K562 (cell line): ENCODE data around the gene GPR108. TPM values are rescaled to one million over a fixed set of nuclear protein-coding genes. Genes with fewer than 3 reads are reported as not detected.

Source experiments
- ATAC-seq: fragments of 200-7000 bp; cut with Tn5 transposase; 3 replicates; pipeline ENCODE4 v1.9.1; 2020; ENCODE audit warnings: moderate library complexity
- BruUV-seq: library from RNA; stranded (reverse); fragments of 400-500 nt; replicated peaks from 2 replicates; lab custom pipeline; 2021; lab: Mats Ljungman, UMichigan
- CTCF ChIA-PET: fragments of 300-600 bp; formaldehyde crosslinking; extraction: SDS; loops from one replicate; lab custom pipeline; 2021; ENCODE audit warnings: low intra/inter-chr PET ratio; lab: Yijun Ruan, JAX
- POLR2A ChIA-PET: fragments of 300-600, 350-650 bp; sonication (Branson Sonifier 250); formaldehyde crosslinking; extraction: SDS; loops from one replicate; lab custom pipeline; 2021; ENCODE audit warnings: antibody characterized with exemption, inconsistent platforms; lab: Yijun Ruan, JAX
- DNase-seq, 4 experiments: peaks; one replicate each; pipeline versions ENCODE4 v3.0.0 to v3.0.0-alpha.2; 2011 to 2018; ENCODE audit warnings: low spot score in 3 of 4, mixed read lengths in 3 of 4; ENCODE audit errors: extremely low read depth in 1 of 4
- FAIRE-seq: peaks from 2 replicates; lab custom pipeline; 2011; peaks lifted over from hg19 to GRCh38; lab: Jason Lieb, UNC
- H2AFZ ChIP-seq: 2 replicates; pipeline ENCODE4 v1.6.0; 2011; ENCODE audit warnings: low read depth, low read length, control low read depth, inconsistent platforms
- H3K27ac ChIP-seq: fragments of 200-600 bp; 3 replicates; pipeline ENCODE4 v1.8.0; 2011; ENCODE audit warnings: low read depth, mild to moderate bottlenecking, control low read depth, inconsistent platforms, low read length, moderate library complexity, mixed read lengths; ENCODE audit errors: extremely low read depth
- H3K27me3 ChIP-seq, 2 experiments: fragments of 300-600 bp in 1 of 2; 2 replicates in 1 of 2; 3 replicates in 1 of 2; pipeline versions ENCODE4 v1.6.0 to v1.8.0; 2011; ENCODE audit warnings: inconsistent platforms in 2 of 2, low read length in 2 of 2, mild to moderate bottlenecking in 1 of 2, mixed read lengths in 1 of 2, moderate library complexity in 1 of 2; ENCODE audit not compliant: control insufficient read depth in 2 of 2, insufficient read depth in 2 of 2
- H3K36me3 ChIP-seq: fragments of 300-600 bp; 3 replicates; pipeline ENCODE4 v1.8.0; 2011; ENCODE audit warnings: mild to moderate bottlenecking, low read length, inconsistent platforms; ENCODE audit not compliant: control insufficient read depth, insufficient read depth
- H3K4me1 ChIP-seq, 2 experiments: fragments of 200-600 bp in 1 of 2; replicated peaks in 1 of 2; 2 replicates in 1 of 2; 3 replicates in 1 of 2; pipeline versions ENCODE4 v1.5.1 to v1.8.0; 2011; ENCODE audit warnings: inconsistent platforms in 2 of 2, low read length in 2 of 2, mild to moderate bottlenecking in 1 of 2, mixed read lengths in 1 of 2, moderate library complexity in 1 of 2; ENCODE audit not compliant: control insufficient read depth in 2 of 2, insufficient read depth in 2 of 2
- H3K4me2 ChIP-seq: 2 replicates; pipeline ENCODE4 v1.6.1; 2011; ENCODE audit warnings: low read length, control low read depth, inconsistent platforms, mixed read lengths; ENCODE audit not compliant: insufficient read depth
- H3K4me3 ChIP-seq: fragments of 200-600 bp; sonication (generic), shearing (Covaris generic); 2 replicates; pipeline ENCODE4 v1.5.1; 2016; ENCODE audit warnings: control low read depth, inconsistent platforms
- H3K79me2 ChIP-seq: fragments of 200-600 bp; 3 replicates; pipeline ENCODE4 v1.8.0; 2011; ENCODE audit warnings: low read length, inconsistent platforms; ENCODE audit not compliant: control insufficient read depth, insufficient read depth
- H3K9ac ChIP-seq, 2 experiments: 2 replicates each; pipeline versions ENCODE4 v1.6.0 to v1.6.1; 2011; ENCODE audit warnings: low read depth in 2 of 2, low read length in 2 of 2, control low read depth in 1 of 2, inconsistent platforms in 1 of 2, mild to moderate bottlenecking in 1 of 2, mixed read lengths in 1 of 2; ENCODE audit not compliant: insufficient read depth in 1 of 2
- H3K9me1 ChIP-seq: one replicate; pipeline ENCODE4 v1.6.0; 2011; ENCODE audit warnings: inconsistent platforms, mild to moderate bottlenecking, low read length, moderate library complexity; ENCODE audit not compliant: control insufficient read depth, insufficient read depth
- H3K9me3 ChIP-seq: replicated peaks from 2 replicates; pipeline ENCODE4 v1.5.1; 2011; ENCODE audit warnings: low read depth, low read length, inconsistent platforms; ENCODE audit not compliant: control insufficient read depth, insufficient read depth
- H4K20me1 ChIP-seq: replicated peaks from 2 replicates; pipeline ENCODE4 v1.6.1; 2011; ENCODE audit warnings: low read length, inconsistent platforms, mixed read lengths; ENCODE audit not compliant: control insufficient read depth, insufficient read depth
- ARHGAP35 ChIP-seq: fragments of 450-650 bp; IDR thresholded peaks from 2 replicates; pipeline ENCODE4 v1.6.1; 2018; ENCODE audit not compliant: partially characterized antibody
- DDX20 ChIP-seq: fragments of 450-650 bp; IDR thresholded peaks from 2 replicates; pipeline ENCODE4 v1.6.1; 2016; ENCODE audit warnings: missing genetic modification characterization, low read depth, mild to moderate bottlenecking, missing compliant biosample characterization, moderate library complexity
- GTF2F1 ChIP-seq: IDR thresholded peaks from 2 replicates; pipeline ENCODE4 v1.6.1; 2011; ENCODE audit warnings: low read depth, low read length, improper control_type of control experiment
- ZC3H4 ChIP-seq: sonication (generic); formaldehyde crosslinking; IDR thresholded peaks from 2 replicates; pipeline ENCODE4 v1.9.0; 2021; ENCODE audit warnings: missing genetic modification reagents, borderline replicate concordance
- ZNF280A ChIP-seq: fragments of 450-650 bp; IDR thresholded peaks from 2 replicates; pipeline ENCODE4 v1.6.1; 2018; ENCODE audit warnings: mild to moderate bottlenecking, low read depth; ENCODE audit not compliant: partially characterized antibody
- WGBS: fragments of 100-300 bp; shearing (Covaris generic); methylation state at CpG from one replicate; pipeline ENCODE4 v1.1.6; 2016; ENCODE audit warnings: low coverage, mixed read lengths; ENCODE audit not compliant: insufficient coverage; ENCODE audit errors: missing lambda C conversion rate; 5-methylcytosine and 5-hydroxymethylcytosine counted together
- in situ Hi-C: fragments of 300-500 bp; cut with MboI; formaldehyde crosslinking; loops from 4 replicates; pipeline ENCODE4 v1.15.0; 2018; ENCODE audit warnings: inconsistent platforms, mixed read lengths
- intact Hi-C: fragments of 100-400 bp; cut with micrococcal nuclease; formaldehyde crosslinking; loops from 2 replicates; pipeline ENCODE4 v1.14.2; 2022
- polyA plus RNA-seq, 8 experiments: library from polyadenylated mRNA; depleted of rRNA in 4 of 8; stranded (reverse) in 5 of 8; unstranded in 3 of 8; fragments of >200 nt; fragmentation: Nextera tagmentation in 2 of 8; fragmentation: Illumina TruSeq in 1 of 8; extraction: Ambion mirVana in 2 of 8; extraction: Trizol in 1 of 8; gene quantifications; 2 replicates each; pipeline versions ENCODE4 v1.2.1 to v1.2.3, GENCODE V29; 2011 to 2014; ENCODE audit warnings: inconsistent platforms in 1 of 8, missing spikeins in 1 of 8
- total RNA-seq, 7 experiments: library from RNA; depleted of rRNA in 6 of 7; stranded (reverse); fragments of >200 nt in 6 of 7; fragmentation: Illumina TruSeq in 2 of 7; extraction: Trizol in 2 of 7; gene quantifications; 2 replicates each; pipeline versions ENCODE4 v1.2.1 to v1.2.3, GENCODE V29; 2011 to 2021; ENCODE audit warnings: low replicate concordance in 1 of 7

The GPR108 gene
- total and polyA plus RNA-seq, 9 of the 15 experiments (the other 6 are each of a cell fraction or from before 2014, with no cell fraction given): 2.4 to 33.2 (median 24.4) TPM

GRCh38 chr19:6729573-6730152, 7.7 kb downstream of the GPR108 start:
- FAIRE-seq (no peak), ATAC-seq (no peak), DNase-seq (no peak)
- Histone ChIP-seq H3K4me2 (peak overlapping the region; percentile 67), H2AFZ (0 out of 2 replicates have a peak overlapping the region, but pooled peaks have one; percentile 52), H3K36me3 (no peaks in the 10 kb centered on the region), H4K20me1 (no peaks in the 10 kb centered on the region), H3K4me1 (peaks cover 18 to 55% of the 10 kb centered on the region in 2 experiments; a peak in 4 of 5 replicates), H3K27ac (peak overlapping the region; percentile 71), H3K4me3 (peak overlapping the region; percentile 39), H3K79me2 (no peaks in the 10 kb centered on the region), H3K9me1 (no peaks in the 10 kb centered on the region), H3K9me3 (no peaks in the 10 kb centered on the region), H3K9ac (peak overlapping the region; percentile 62 to 93), H3K27me3 (no peaks in the 10 kb centered on the region)
- 69% methylated on average over 19 of the region's 23 CpGs for WGBS
- POLR2A ChIA-PET: no interaction called here
- no peak for TF ChIP-seq ARHGAP35
- peak; percentile 60; the same call in 1 of the 2 replicates for TF ChIP-seq ZC3H4 (CRISPR knock-in tag)
- TF ChIP-seq DDX20 (tag): no peak
- TF ChIP-seq ZNF280A: no peak
- no peak for TF ChIP-seq GTF2F1
- no TSS peak for BruUV-seq
- intact Hi-C loops (loop anchor here (10.0 kb wide), 1 partner anchor 215 kb away; no protein-coding TSS in a partner anchor), in situ Hi-C loops (no loop called here)
- CTCF ChIA-PET: no interaction called here
